M059J (cell line): ENCODE results near the gene NFX1. TPM values are rescaled to one million over a fixed set of nuclear protein-coding genes. Genes with fewer than 3 reads are reported as not detected.
"Not testable (repeated sequence)": the region's sequence is repeated elsewhere in the genome, so short reads cannot be mapped to it uniquely, and the experiment has no call there.

Source experiments
- DNase-seq: peaks from one replicate; pipeline ENCODE4 v3.0.0-alpha.2; 2012; ENCODE audit warnings: low read depth
- total RNA-seq: library from RNA; depleted of rRNA; stranded (reverse); fragments of >200 nt; shearing (Covaris generic); gene quantifications from 2 replicates; pipeline ENCODE4 v1.2.3, GENCODE V29; 2014

Gene NFX1
- total RNA-seq, 1 experiment from 2014 or later: 21.4 TPM

DNA sequence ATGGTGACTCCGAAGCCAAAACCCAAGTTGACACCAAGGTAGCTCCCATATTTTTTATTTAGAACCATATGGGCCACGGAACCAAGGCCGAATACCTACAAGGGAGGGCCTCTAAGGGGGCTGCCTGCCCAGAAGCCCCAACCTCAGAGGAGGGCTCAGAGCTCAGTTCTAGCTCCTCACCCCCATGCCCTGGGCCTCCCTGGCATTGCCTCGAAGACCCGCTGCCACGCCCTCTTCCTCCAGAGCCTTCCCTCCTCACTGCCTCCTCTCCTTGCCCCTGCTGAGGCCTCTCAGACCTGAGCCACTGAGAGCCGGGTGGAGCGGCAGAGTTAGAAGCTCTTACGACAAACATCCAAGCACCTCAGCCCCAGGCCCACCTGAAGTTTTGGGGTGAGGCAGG lies 96.7 kb downstream of the NFX1 start:
- not testable (repeated sequence) for DNase-seq

DNA sequence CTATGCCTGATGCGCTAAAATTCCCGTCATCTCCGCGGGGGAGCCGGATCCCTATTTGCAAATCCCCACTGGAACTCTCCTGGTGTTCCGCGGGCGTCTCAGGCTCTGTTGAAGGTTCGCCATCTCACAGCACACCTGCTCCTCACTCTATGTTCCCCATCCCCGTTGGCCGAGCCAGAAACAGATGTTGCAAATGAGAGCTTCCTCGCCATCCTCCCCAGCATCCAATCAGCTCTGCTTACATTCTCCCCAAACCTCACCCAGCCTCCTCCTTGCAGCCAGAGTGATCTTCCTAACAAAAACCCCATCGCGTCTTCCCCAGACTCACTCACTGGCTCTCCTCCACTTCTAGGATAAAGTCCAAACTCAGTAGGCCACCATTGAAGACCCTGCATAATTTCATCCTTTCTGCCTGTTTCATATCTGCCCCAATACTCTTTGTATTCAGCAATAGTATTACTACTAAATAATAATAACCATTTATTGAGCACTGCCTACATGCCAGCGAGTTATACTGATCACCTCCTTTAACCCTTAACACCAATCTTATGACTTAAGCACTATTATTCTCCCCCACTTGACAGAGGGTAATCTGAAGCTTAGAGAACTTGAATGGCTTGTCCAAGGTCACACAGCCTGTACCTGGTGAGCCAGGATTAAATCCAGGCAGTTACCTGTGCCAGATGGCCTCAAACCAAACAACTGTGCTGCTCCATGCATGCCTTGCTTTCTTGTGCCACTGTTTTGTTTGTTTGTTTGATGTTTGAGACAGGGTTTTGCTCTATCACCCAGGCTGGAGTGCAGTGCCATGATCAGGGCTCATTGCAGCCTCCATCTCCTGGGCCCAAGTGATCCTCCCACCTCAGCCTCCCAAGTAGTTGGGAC lies 98.0 kb downstream of the NFX1 start:
- no peak for DNase-seq

DNA sequence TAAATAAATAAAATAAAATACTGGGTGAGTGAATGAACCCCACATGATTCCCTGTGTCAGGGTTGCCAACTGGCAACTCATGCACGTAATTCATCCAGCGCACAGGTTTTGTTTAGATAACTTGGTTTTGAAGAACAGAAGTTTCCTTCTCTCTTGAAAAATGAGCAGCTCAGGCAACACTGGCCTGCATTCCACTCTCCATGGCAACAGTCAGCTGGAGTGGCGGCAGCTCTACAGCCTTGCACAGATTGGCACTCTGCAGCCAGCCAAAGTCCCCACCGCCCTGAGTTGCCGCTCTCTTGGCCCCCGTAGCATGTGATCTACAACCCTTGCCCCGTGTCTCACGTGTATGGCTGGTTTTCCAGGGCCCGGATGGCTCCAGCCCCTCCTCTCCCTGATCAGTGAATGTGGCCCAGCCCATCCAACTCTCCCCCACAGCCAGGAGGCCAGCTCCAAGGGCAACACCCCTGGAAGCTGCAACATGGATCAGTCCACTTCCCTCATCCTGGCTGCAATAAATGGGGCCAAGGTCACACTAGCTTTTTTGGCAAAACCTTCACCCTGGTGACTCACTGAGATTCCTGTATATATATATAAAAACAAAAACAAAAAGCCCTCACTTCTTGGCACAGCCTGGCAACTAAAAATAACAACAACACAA lies 100.9 kb downstream of the NFX1 start:
- peak; percentile 98 for DNase-seq

DNA sequence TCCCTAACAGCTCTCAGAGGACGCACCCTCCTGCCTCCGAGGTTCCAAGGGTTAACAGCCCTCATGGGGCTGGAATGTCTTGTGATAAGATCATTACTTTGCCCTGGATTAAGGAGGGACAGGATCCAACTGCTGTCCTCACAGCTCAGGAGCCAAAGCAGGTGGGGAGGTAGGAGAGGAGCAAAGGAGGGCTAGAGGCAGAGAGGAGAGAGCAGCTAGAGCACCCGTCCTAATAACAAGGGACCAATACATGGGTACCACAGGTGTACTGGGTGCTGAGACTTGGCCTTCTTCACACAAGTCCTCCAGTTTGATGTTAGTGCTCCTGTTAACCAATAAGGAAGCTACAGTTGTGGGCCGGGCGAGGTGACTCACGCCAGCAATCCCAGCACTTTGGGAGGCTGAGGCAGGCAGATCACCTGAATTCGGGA lies 102.3 kb downstream of the NFX1 start:
- peak; percentile 24 for DNase-seq

DNA sequence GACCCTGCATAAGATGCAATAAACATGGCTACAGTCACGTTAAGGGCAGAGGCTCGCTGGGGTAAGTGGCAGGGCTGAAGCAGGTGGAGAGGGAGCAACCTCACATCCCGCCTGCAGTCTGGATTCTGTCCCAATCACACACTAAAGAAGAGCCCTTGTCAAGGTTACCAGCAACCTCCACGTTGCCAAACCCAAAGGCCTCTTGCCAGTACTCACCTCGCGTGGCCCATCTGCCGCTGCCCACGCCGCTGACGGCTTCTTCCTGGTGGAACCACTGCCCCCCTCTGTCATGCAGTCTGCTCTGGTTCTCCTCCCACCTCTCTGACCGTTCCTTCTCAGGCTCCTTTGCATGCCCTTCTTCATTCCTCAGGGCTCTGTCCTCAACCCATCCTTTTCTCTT lies 103.3 kb downstream of the NFX1 start:
- no peak for DNase-seq

DNA sequence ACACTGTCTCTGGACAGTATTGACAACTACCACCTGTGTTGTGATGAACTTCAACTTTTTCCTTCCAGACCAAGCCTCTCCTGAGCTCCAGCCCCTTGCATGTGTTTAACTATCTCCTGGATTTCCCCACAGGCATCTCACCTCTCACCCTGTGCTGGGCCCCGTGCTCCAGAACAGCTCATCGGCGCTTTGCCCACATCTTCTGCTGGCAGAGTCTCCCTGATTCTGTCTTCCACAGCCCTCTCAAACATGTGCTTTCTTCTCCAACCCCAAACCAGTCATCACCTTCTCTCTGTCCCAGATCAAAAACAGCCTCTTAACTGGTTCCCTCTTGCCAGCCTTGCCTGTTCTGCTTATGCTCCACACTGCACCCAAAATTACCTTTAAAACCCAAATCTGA lies 103.7 kb downstream of the NFX1 start:
- not testable (repeated sequence) for DNase-seq

DNA sequence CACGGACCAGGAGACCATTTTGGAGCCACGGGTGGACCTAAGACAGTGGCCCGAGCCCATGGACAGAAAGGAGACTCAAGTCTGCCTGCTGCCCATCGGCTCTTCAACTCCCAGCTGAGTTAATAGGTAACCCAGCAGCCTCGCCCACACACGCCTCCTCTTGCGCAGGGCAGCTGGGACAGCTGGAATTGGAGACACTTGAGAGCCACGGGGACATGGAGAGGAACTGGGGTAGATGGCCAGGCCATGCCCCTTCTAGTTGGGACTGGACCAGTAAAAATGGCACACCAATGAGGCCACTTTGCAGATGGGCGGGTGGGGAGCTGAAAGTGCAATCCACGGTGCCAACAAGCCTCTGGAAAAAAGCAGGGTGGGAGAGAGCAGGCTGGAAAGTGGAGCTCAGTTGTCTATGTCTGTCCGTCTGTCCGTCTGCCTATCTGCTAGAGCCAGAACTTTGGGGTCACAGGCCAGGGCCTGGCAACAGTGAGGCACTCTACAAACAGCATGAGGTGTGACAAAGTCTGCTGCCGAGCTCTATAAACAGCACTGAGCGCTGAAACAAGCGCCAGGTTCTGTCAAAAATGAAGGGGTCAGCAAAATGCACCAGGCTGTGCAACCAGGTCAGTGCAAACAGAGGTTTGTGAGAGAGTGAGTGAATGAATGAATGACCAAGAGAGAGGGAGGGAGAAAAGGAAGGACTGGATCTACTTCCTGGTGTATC lies 105.0 kb downstream of the NFX1 start:
- DNase-seq: not testable (repeated sequence)

DNA sequence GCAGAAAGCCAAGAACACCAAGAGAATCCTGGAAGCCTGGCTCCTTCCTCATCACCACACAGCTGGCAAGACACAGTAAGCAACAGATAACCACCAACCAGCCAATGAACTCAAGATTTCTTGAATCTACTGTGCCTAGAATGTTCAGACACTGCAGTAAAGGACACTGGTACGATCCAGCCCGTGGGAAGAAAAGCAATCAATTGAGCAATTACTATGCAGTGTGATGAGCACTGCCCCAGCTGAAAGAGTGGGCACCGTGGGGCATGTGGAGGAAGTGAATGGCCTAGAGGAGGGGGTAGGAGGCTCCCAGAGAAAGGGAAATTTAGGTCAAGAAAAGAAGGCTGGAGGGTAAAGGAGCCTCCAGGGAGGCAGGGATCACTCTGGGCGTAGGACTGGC lies 107.5 kb downstream of the NFX1 start:
- not testable (repeated sequence) for DNase-seq

DNA sequence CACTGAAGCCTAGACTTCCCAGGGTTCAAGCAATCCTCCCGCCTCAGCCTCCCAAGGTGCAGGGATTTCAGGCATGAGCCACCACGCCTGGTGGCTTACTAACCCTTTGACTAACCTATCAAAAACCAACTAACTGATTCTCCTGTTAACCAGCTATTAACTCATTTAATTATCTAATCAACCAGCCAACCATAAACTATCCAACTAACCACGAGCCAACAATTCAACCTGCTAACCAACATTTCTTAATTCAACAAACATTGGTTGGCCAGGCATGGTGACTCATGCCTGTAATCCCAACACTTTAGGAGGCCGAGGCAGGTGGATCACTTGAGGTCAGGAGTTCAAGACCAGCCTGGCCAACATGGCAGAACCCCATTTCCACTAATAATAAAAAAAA lies 108.7 kb downstream of the NFX1 start:
- DNase-seq: peak; percentile 45

DNA sequence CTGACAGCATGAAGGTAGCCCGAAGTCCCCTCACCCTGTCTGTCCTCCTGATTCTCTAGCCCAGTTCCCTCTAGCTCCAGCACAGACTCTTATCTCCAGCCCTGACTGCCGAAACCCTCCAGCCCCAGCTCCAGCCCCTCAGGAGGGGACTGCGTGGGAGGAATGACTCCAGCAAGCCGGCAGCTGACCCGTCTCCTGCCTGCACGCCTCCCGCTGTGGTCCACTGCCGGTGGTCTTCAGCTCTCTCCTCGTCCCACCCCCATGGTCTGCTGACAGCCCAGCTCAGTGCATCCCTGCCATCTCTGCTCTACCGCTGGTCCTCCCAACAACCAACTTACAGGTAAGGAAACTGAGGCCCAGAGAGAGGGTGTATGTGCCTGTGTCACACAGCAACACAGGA lies 111.5 kb downstream of the NFX1 start:
- DNase-seq: not testable (repeated sequence)

DNA sequence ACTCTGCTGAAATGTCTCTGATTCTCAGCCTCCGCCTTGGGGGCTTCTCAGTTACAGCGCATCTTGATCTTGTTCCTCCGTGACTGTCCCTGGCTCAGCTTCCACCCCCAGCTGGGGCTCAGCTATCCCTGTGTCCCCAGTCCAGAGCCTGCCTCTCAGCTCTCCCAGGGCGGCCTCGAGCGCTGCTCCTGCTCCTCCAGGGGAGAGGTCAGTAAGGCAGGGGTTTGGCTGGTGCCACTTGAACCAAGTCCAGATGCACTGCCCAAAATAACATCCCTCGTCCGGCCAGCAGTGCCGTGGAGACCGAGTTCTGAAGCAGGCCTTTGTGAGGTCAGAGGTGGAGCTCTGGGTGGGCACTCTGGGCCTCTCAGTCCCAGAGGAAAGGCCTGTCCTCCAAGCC lies 112.1 kb downstream of the NFX1 start, which contains the start of gene AQP7:
AQP7 (minus strand) TSS at position 198 of the 400 bp plus-strand sequence. CDS start 1,306 bp downstream, outside the sequence.
- not testable (repeated sequence) for DNase-seq

DNA sequence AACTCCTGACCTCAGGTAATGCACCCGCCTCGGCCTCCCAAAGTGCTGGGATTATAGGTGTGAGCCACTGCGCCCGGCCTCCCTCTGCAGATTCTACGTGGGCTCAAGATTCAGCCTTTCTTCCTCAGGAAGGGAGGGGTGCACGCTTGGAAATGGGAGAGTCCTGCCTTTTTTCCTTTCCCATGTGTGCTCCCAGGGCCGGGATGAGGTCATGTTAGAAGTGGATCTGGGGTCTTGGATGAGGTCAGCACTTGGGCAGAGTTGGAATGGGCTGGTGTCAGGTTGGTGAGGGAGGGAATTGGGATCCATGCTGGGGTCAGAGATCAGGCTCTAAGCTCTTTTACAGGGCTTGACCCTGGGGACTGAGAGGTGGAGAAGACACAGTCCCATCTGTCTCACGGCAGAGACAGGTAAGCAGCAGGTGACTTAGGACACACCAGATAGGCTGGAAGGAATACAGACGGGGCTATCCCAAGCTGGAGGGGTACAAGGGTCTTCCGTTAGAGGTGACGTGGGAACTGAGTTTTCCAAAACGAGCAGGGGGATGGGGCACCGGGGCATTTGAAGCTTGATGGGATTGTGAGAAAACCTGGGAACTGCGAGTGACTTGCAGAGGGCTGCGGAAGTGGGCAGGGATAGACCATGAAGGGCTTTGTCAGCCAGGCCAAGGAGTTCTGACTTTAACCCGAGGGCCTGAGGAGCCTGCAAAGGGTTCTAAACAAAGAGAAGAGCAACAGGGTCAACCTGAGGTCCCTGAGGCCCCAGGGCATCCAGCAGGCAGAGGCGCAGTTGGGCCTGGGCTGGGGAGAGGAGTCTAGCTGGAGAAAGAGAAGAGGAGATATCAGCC lies 113.8 kb downstream of the NFX1 start:
- no peak for DNase-seq

DNA sequence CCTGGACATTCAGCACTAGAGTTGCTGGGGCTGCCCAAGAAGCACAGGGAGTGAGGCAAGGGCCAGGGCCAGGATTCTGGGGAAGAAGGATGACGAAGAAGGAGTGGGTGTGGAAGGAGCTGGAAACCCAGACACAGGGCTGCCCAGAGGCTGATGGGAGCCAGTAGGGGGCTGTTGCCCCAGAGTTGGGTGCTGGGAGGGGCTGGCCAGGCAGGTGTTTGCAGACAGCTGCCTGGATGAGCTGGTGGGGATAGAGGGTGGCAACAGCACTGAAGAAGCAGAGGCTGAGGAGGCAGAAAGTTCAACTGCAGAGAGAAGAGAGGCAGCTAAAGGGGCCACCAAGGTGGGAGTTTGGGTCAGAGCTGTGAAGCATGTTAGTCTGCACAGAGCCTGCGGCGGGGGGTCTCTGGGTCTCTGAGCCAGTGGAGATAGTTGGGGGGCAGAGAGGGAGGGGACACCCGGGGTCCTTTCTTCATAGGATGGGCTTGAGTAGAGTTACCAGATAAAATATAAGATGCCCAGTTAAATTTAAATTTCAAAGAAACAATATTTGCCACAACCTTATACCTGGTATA lies 114.6 kb downstream of the NFX1 start:
- DNase-seq: no peak

DNA sequence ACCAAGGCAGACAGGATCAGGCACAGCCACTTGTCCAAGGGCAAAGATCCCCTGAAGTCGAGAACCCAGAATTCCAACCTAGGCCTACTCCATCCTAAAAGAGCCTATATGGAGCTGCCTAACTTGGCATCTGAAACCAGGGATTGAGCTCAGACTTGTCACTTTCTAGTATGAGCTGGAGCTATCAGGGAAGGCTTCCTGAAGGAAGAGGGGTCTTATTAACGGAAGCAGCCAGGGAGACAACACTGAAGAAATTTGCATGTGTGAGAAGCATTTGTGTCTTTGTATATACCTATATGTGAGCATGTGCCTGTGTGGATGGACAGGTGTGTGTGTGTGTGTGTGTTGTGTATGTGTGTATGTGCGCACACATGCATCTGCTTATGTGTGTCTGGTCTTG lies 116.7 kb downstream of the NFX1 start:
- no peak for DNase-seq

DNA sequence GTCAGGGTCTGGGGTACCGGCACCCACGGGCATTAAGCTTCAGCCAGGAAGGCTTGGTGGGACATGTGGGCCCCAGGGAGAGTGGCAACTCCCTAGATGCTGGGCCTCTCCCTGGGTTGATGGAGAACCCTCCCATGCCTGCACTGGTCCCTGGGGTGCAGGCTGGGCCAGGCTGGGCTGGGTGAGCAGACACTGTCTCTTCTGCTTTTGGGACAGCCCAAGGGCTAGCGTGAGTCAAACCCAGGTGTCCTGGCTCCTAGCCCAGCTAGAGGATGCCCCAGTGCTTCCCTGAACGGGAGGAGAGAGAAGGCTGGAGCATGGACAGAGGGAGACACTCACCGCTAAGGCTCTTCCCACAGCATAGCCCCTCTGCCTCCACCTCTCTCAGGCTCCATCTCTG lies 117.8 kb downstream of the NFX1 start:
- DNase-seq: peak; percentile 27

DNA sequence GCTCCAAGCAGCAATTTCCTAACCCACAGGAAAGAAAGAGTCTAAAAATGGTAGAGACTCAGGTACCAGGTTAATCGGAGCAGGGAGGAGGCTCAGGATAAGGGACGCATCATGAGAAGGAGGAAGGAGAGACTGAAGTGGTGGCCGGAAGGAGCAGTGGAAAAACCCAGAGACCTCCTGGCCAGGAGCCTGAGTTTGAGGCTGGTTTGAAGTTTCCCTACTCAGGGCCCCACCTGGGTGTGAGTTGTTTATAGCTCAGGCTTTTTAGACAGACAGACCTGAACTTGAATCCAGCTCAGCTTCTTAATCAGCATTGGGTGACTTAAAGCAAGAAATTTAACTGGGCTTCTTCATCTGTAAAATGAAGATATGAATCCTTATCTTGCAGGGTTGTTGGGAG lies 124.0 kb downstream of the NFX1 start:
- DNase-seq: no peak

DNA sequence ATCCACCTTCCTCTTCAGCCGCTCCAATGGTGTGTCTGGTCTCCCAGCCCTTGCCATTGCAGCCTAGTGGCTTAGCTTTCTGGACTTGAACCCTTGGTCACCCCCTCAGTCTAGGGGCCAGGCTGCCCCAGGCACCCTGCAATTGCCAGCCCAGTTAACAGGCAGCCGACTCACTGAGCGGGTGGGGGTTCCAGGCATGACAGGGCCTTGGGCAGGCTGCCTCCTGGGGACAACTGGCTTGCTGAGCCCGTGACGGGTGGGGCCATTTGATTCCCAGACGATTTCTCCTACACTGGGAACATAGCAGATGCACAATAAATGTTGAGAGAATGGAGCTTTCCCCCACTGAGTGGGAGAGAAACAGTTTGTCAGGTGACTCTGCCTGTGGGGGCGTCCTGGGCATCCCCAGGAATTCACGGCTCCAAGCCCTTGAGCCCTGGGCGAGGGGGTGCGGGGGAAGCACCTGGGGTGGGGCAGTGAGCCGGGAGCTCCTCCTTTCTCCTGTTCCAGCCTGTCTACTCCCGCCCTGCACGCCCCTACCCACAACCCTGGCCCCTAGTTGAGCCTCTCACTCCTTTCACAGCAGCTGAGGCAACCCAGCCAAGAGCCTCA lies 124.7 kb downstream of the NFX1 start:
- DNase-seq: no peak

DNA sequence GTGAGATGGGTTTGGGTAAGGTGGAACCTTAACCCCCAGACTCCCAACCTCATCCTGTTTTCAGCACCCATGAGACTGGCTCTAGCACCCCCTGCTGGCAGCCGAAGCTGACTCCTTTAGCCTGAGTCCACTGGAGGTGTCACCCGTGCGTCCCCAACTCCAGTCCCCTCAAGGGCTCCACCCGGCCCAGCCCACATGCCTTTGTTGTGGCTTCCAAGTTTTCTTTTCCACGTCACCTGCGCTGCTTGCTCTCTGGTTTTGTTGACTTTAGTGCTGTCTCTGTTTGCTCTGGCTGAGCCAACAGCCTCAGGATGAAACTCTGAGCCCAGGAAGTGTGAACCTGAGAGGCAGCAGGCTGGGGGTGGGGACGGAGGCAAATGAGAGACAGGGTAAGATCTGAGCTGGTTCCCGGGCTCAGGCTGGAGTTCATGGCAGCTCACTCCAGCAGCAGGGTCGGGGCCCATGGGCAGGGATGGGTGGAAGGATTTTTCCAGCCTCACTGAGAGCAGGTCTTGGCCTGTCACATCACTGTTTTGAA lies 125.3 kb downstream of the NFX1 start:
- DNase-seq: peak; percentile 41

DNA sequence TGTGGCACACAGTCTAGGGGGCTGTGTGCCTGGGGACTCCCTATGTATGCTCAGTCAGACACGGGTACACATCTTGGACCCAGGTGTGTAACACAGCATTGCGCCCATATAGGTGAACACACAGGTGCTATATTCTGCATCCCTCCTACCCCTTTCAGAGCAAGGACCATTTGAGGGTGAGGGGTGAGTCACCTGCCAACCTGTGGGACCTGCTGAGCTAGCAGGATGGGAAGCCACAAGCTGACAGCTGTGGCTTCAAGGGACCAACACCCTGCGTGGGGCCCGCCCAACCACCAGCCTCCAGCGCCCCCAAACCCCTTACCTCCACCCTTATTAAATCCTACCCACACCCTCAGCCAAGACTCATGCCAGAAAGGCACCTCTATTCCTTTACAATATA lies 126.7 kb downstream of the NFX1 start:
- no peak for DNase-seq

DNA sequence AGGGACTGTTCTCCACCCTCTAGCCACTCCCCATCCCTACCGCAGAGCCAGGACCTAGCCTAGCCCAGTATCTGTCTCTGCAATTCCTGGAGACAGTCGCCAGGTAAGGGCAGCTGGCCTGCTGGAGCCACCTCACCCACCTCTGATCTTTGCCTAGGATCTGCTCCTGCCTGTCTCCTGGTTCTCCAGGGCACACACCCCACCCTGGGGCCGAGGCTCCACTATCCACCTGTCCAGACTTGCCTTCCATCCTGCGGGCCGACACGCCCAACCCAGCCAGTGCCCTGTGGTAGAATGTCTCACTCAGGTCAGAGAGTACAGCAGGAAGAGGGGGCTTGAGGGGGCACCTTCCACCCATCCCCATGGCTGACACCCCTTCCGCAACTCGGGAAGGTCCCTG lies 127.8 kb downstream of the NFX1 start:
- DNase-seq: no peak
